Measurements from ENCODE around the gene EBF3.

DNA sequence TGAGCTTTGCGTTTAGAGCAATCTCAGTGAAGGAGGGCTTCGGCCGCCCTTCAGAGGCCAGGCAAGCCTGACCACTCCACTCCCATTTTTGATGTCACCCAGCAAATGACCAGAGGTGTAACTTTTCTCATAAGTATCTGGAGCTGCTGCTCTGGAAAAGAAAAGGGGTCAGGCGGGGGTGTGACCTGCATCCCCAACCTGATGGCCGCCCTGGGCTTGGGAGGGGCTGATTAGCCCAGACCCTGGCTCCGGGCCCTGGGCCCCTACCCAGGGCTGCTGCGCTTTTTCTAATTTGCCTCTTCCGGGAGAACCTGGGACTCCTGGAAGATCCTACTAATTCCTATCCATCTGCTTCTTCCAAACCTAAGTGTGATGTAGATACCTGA, 9.6 kb upstream of the EBF3 start:
- TF ChIP-seq EZH2 (IDR thresholded peaks at IDR 0.05): no peak
- no peak for TF ChIP-seq POLR2AphosphoS5 (IDR thresholded peaks at IDR 0.05; ENCODE audit: borderline replicate concordance, low read depth, low read length)
- no peak for TF ChIP-seq FOXP2 (optimal IDR thresholded peaks at IDR 0.05; ENCODE audit: control extremely low read depth, extremely low read length, insufficient read depth)
